OCI-LY7 (cell line): Measurements from ENCODE around the gene DAPK3. TPM values are rescaled to one million over a fixed set of nuclear protein-coding genes. Genes with fewer than 3 reads are reported as not detected.
"Not testable (repeated sequence)": the region's sequence is repeated elsewhere in the genome, so short reads cannot be mapped to it uniquely, and the experiment has no call there.

Experiments
- BruUV-seq: library from RNA; stranded (reverse); fragments of 400-500 nt; replicated peaks from 2 replicates; lab custom pipeline; 2021; lab: Mats Ljungman, UMichigan
- CTCF ChIA-PET: fragments of 300-600 bp; sonication (Branson Sonifier 250); formaldehyde crosslinking; loops from one replicate; lab custom pipeline; 2022; ENCODE audit warnings: antibody characterized with exemption; ENCODE audit not compliant: unreplicated experiment; lab: Charles Lee
- POLR2A ChIA-PET: fragments of 300-600 bp; sonication (Branson Sonifier 250); formaldehyde crosslinking; loops from one replicate; lab custom pipeline; 2022; ENCODE audit warnings: antibody characterized with exemption; lab: Charles Lee
- DNase-seq: peaks from one replicate; pipeline ENCODE4 v3.0.0-alpha.2; 2015; ENCODE audit warnings: low spot score
- H2AFZ ChIP-seq: fragments of 200-600 bp; sonication (generic), shearing (Covaris generic); 2 replicates; pipeline ENCODE4 v1.6.1; 2014; ENCODE audit warnings: mild to moderate bottlenecking, antibody characterized with exemption, low read length, moderate library complexity
- H3K27ac ChIP-seq: fragments of 200-600 bp; sonication (generic); 2 replicates; pipeline ENCODE4 v1.5.1; 2014; ENCODE audit warnings: mixed run types, low read depth, mild to moderate bottlenecking, moderate library complexity, low read length, inconsistent platforms; ENCODE audit not compliant: poor library complexity, severe bottlenecking
- H3K36me3 ChIP-seq: fragments of 200-600 bp; sonication (generic); 2 replicates; pipeline ENCODE4 v1.6.1; 2014; ENCODE audit warnings: mild to moderate bottlenecking, antibody characterized with exemption, low read length, moderate library complexity, mixed read lengths; ENCODE audit not compliant: insufficient read depth
- H3K4me1 ChIP-seq: fragments of 200-600 bp; sonication (generic); 2 replicates; pipeline ENCODE4 v1.5.1; 2014; ENCODE audit warnings: mild to moderate bottlenecking, low read length; ENCODE audit not compliant: insufficient read depth, poor library complexity, severe bottlenecking
- H3K4me2 ChIP-seq: fragments of 200-600 bp; sonication (generic); 2 replicates; pipeline ENCODE4 v1.6.1; 2014; ENCODE audit warnings: mild to moderate bottlenecking, low read length
- H3K4me3 ChIP-seq: fragments of 200-600 bp; sonication (generic); 2 replicates; pipeline ENCODE4 v1.5.1; 2014; ENCODE audit warnings: mild to moderate bottlenecking, low read depth, low read length; ENCODE audit not compliant: poor library complexity, severe bottlenecking
- H3K79me2 ChIP-seq: fragments of 200-600 bp; sonication (generic); 2 replicates; pipeline ENCODE4 v1.6.1; 2016; ENCODE audit warnings: low read depth, mild to moderate bottlenecking, low read length, moderate library complexity, mixed read lengths; ENCODE audit not compliant: insufficient read depth
- H3K9me2 ChIP-seq: fragments of 200-600 bp; sonication (generic); 2 replicates; pipeline ENCODE4 v1.6.1; 2016; ENCODE audit warnings: mild to moderate bottlenecking, low read length, mixed read lengths; ENCODE audit not compliant: insufficient read depth
- H3K9me3 ChIP-seq: fragments of 200-600 bp; sonication (generic); 2 replicates; pipeline ENCODE4 v1.6.1; 2014; ENCODE audit warnings: mild to moderate bottlenecking, mixed run types, low read length, mixed read lengths
- H4K20me1 ChIP-seq: fragments of 200-600 bp; sonication (generic); 2 replicates; pipeline ENCODE4 v1.6.1; 2014; ENCODE audit warnings: mild to moderate bottlenecking, antibody characterized with exemption, low read length, moderate library complexity, mixed read lengths; ENCODE audit not compliant: insufficient read depth
- CTCF ChIP-seq: fragments of 200-600 bp; sonication (generic); conservative IDR thresholded peaks from 2 replicates; pipeline ENCODE4 v1.5.1; 2014; ENCODE audit warnings: mild to moderate bottlenecking, antibody characterized with exemption, low read length, moderate library complexity, mixed read lengths
- EZH2phosphoT487 ChIP-seq: fragments of 200-600 bp; sonication (generic); IDR thresholded peaks from 2 replicates; pipeline ENCODE4 v1.6.1; 2018; ENCODE audit warnings: low read depth, borderline replicate concordance, mild to moderate bottlenecking, mixed run types, antibody characterized with exemption, low read length, moderate library complexity, mixed read lengths
- intact Hi-C: fragments of 100-400 bp; cut with micrococcal nuclease; formaldehyde crosslinking; loops from one replicate; pipeline ENCODE4 v1.10.0; 2022; ENCODE audit not compliant: unreplicated experiment
- total RNA-seq, 2 experiments: library from RNA; depleted of rRNA in 1 of 2; stranded (reverse); fragments of >200 nt in 1 of 2; shearing (Covaris generic) in 1 of 2; gene quantifications; 2 replicates each; pipeline ENCODE4 v1.2.3, GENCODE V29; 2014 to 2022

Gene DAPK3
- total RNA-seq, 2 experiments from 2014 or later = 47.1 to 49.3 TPM

GRCh38 chr19:3949997-3950859 lies 20.7 kb downstream of the DAPK3 start:
- Histone ChIP-seq H2AFZ (no peak overlapping the region), H4K20me1 (no peaks in the 10 kb centered on the region), H3K9me2 (no peaks in the 10 kb centered on the region), H3K79me2 (no peaks in the 10 kb centered on the region), H3K4me3 (no peak overlapping the region), H3K4me2 (no peak overlapping the region), H3K4me1 (no peaks in the 10 kb centered on the region), H3K36me3 (no peaks in the 10 kb centered on the region), H3K27ac (no peak overlapping the region), H3K9me3 (no peaks in the 10 kb centered on the region)
- no peak for TF ChIP-seq CTCF
- no peak for TF ChIP-seq EZH2phosphoT487
- no TSS peak for BruUV-seq
- ChIA-PET CTCF (no interaction called here), POLR2A (no interaction called here)
- intact Hi-C loops = no loop called here
- no peak for DNase-seq

GRCh38 chr19:3949294-3949693 lies 21.6 kb downstream of the DAPK3 start:
- TF ChIP-seq CTCF (no peak), EZH2phosphoT487 (no peak)
- Histone ChIP-seq H3K4me3 (no peak overlapping the region), H3K4me2 (no peak overlapping the region), H3K9me3 (no peaks in the 10 kb centered on the region), H2AFZ (no peak overlapping the region), H3K27ac (no peak overlapping the region), H3K9me2 (no peaks in the 10 kb centered on the region), H3K4me1 (no peaks in the 10 kb centered on the region), H3K36me3 (no peaks in the 10 kb centered on the region), H3K79me2 (no peaks in the 10 kb centered on the region), H4K20me1 (no peaks in the 10 kb centered on the region)
- DNase-seq = no peak
- intact Hi-C loops = no loop called here
- ChIA-PET POLR2A (interaction anchor here (0.6 kb wide), 1 partner anchor 198 kb away, joined by 3 read pairs; no protein-coding TSS in a partner anchor), CTCF (no interaction called here)
- no TSS peak for BruUV-seq

- H3K4me1 ChIP-seq, H3K9me2 ChIP-seq, DNase-seq, H2AFZ ChIP-seq, H3K79me2 ChIP-seq, BruUV-seq, POLR2A ChIA-PET, H3K4me3 ChIP-seq, H4K20me1 ChIP-seq, H3K36me3 ChIP-seq, H3K27ac ChIP-seq, H3K4me2 ChIP-seq, H3K9me3 ChIP-seq, intact Hi-C loops: not testable (repeated sequence)
- CTCF ChIA-PET = interaction anchor here (0.6 kb wide), 1 partner anchor 57 kb away, joined by 4 read pairs; no protein-coding TSS in a partner anchor
These were observed 23.5 kb downstream of the DAPK3 start for GRCh38 chr19:3947316-3947933.
